Natural killer cell (primary cell): ENCODE results near the gene RPL35A. TPM values are rescaled to one million over a fixed set of nuclear protein-coding genes. Genes with fewer than 3 reads are reported as not detected.
A peak's percentile ranks its signal among the peaks of the same experiment; 100 is the strongest.

Experiments used
- ATAC-seq, 3 donors: fragments of 150-1000 bp in 2 of 3; fragments of 200-7000 bp in 1 of 3; cut with Tn5 transposase; 1 replicate in 1 of 3; 2 replicates in 2 of 3; pipeline ENCODE4 v1.10.0; 2021; ENCODE audit warnings: mild to moderate bottlenecking in 2 of 3, moderate library complexity in 2 of 3
- DNase-seq, 2 donors: peaks; one replicate each; pipeline versions ENCODE4 v3.0.0 to v3.0.0-alpha.2; 2013 to 2021; ENCODE audit warnings: mixed read lengths in 1 of 2
- H3K27ac ChIP-seq: one replicate; pipeline ENCODE4 v1.5.1; 2013; ENCODE audit warnings: mild to moderate bottlenecking, low read length
- H3K27me3 ChIP-seq: one replicate; pipeline ENCODE4 v1.6.1; 2013; ENCODE audit warnings: low read length; ENCODE audit not compliant: control insufficient read depth, insufficient read depth
- H3K36me3 ChIP-seq: one replicate; pipeline ENCODE4 v1.6.1; 2013; ENCODE audit warnings: low read length; ENCODE audit not compliant: control insufficient read depth, insufficient read depth
- H3K4me1 ChIP-seq: one replicate; pipeline ENCODE4 v1.6.1; 2013; ENCODE audit warnings: low read length; ENCODE audit not compliant: control insufficient read depth, insufficient read depth
- H3K4me3 ChIP-seq: one replicate; pipeline ENCODE4 v1.5.1; 2013; ENCODE audit warnings: low read length
- H3K9me3 ChIP-seq: one replicate; pipeline ENCODE4 v1.6.1; 2013; ENCODE audit warnings: low read length; ENCODE audit not compliant: control insufficient read depth, insufficient read depth
- H3K27ac Mint-ChIP-seq, 2 donors: one replicate each; pipeline ENCODE4 v1.8.0; 2022; ENCODE audit warnings: mild to moderate bottlenecking in 2 of 2, mixed read lengths in 2 of 2, moderate library complexity in 1 of 2
- H3K27me3 Mint-ChIP-seq, 2 donors: one replicate each; pipeline ENCODE4 v1.8.0; 2022; ENCODE audit warnings: low read depth in 2 of 2, mixed read lengths in 2 of 2
- H3K36me3 Mint-ChIP-seq: one replicate; pipeline ENCODE4 v1.8.0; 2022; ENCODE audit warnings: mixed read lengths
- H3K4me1 Mint-ChIP-seq, 2 donors: one replicate each; pipeline ENCODE4 v1.8.0; 2022; ENCODE audit warnings: mixed read lengths in 2 of 2
- H3K4me3 Mint-ChIP-seq: one replicate; pipeline ENCODE4 v1.8.0; 2022; ENCODE audit warnings: mild to moderate bottlenecking, moderate library complexity, mixed read lengths
- H3K9me3 Mint-ChIP-seq, 2 donors: one replicate each; pipeline ENCODE4 v1.8.0; 2022; ENCODE audit warnings: mixed read lengths in 2 of 2
- CTCF ChIP-seq: fragments of 200-600 bp; IDR thresholded peaks from one replicate; pipeline ENCODE4 v1.8.0; 2022; ENCODE audit warnings: antibody characterized with exemption
- WGBS: methylation state at CpG from one replicate; pipeline ENCODE4 v1.1.7; 2013; ENCODE audit warnings: missing lambda C conversion rate; ENCODE audit not compliant: insufficient coverage; 5-methylcytosine and 5-hydroxymethylcytosine counted together
- intact Hi-C: fragments of 100-400 bp; cut with micrococcal nuclease; formaldehyde crosslinking; loops from one replicate; pipeline ENCODE4 v1.14.2; 2022
- total RNA-seq, 4 donors: library from RNA; stranded (reverse); fragments of 120-200 nt in 1 of 4; gene quantifications; one replicate each; pipeline versions ENCODE4 v1.2.3 to v1.2.4, GENCODE V29; 2013 to 2022

Gene RPL35A
- total RNA-seq, 3 donors from 2014 or later (not counting 1 experiment from before 2014, with no cell fraction given): 693 to 869 (median 848) TPM

- peak overlapping the region; percentile 64 for H3K4me3 ChIP-seq
- no peaks in the 10 kb centered on the region for H3K9me3 ChIP-seq
- no peaks in the 10 kb centered on the region for H3K27me3 ChIP-seq
- peak overlapping the region; percentile 97 for H3K4me3 Mint-ChIP-seq
- no peaks in the 10 kb centered on the region for H3K9me3 Mint-ChIP-seq
- peak overlapping the region; percentile 98 to 100 for H3K27ac Mint-ChIP-seq
- no peak for TF ChIP-seq CTCF
- WGBS: 26% methylated on average over 14 of the region's 17 CpGs
- H3K27me3 Mint-ChIP-seq: no peaks in the 10 kb centered on the region
- peaks cover 28% of the 10 kb centered on the region for H3K4me1 ChIP-seq
- H3K36me3 Mint-ChIP-seq: peaks cover 10% of the 10 kb centered on the region
- peaks cover 33 to 42% of the 10 kb centered on the region in 2 donors for H3K4me1 Mint-ChIP-seq
- DNase-seq: no peak
- H3K36me3 ChIP-seq: peaks cover 30% of the 10 kb centered on the region
- H3K27ac ChIP-seq: peak overlapping the region; percentile 89
- intact Hi-C loops: no loop called here
- ATAC-seq: no peak
Observed at GRCh38 chr3:197949191-197949777, 706 bp upstream of the RPL35A start.

GRCh38 chr3:197950677-197951061, 679 bp downstream of the RPL35A start:
- H3K4me3 ChIP-seq: peak overlapping the region; percentile 64
- no peaks in the 10 kb centered on the region for H3K27me3 Mint-ChIP-seq

GRCh38 chr3:197951392-197951990, 1.5 kb downstream of the RPL35A start:
- no peaks in the 10 kb centered on the region for H3K27me3 ChIP-seq
- Mint-ChIP-seq H3K36me3 (peaks cover 15% of the 10 kb centered on the region), H3K9me3 (no peaks in the 10 kb centered on the region), H3K4me3 (peak overlapping the region; percentile 97), H3K27ac (peak overlapping the region; percentile 98 to 100), H3K4me1 (peaks cover 33 to 42% of the 10 kb centered on the region in 2 donors), H3K27me3 (no peaks in the 10 kb centered on the region)
- intact Hi-C loops: no loop called here
- H3K27ac ChIP-seq: peak overlapping the region; percentile 89
- WGBS: 79% methylated on average over 19 of the region's 21 CpGs
- peaks cover 28% of the 10 kb centered on the region for H3K4me1 ChIP-seq
- H3K9me3 ChIP-seq: no peaks in the 10 kb centered on the region
- H3K36me3 ChIP-seq: peaks cover 52% of the 10 kb centered on the region
- TF ChIP-seq CTCF: no peak
- ATAC-seq (no peak), DNase-seq (peak in 1 of 2 donors; percentile 21)
- no peak overlapping the region for H3K4me3 ChIP-seq

More at GRCh38 chr3:197950677-197951061, 679 bp downstream of the RPL35A start:
- peak overlapping the region; percentile 97 for H3K4me3 Mint-ChIP-seq
- intact Hi-C loops: loop anchor here (1.0 kb wide), 1 partner anchor 10 kb away; the partner anchor contains the start of gene LMLN
- no peaks in the 10 kb centered on the region for H3K9me3 ChIP-seq
- peaks cover 15% of the 10 kb centered on the region for H3K36me3 Mint-ChIP-seq
- ATAC-seq (no peak), DNase-seq (no peak)
- H3K36me3 ChIP-seq: peaks cover 43% of the 10 kb centered on the region
- peak overlapping the region; percentile 98 to 100 for H3K27ac Mint-ChIP-seq
- H3K27ac ChIP-seq: peak overlapping the region; percentile 89
- no peaks in the 10 kb centered on the region for H3K9me3 Mint-ChIP-seq
- no peaks in the 10 kb centered on the region for H3K27me3 ChIP-seq
- H3K4me1 Mint-ChIP-seq: peaks cover 33 to 42% of the 10 kb centered on the region in 2 donors
- peaks cover 28% of the 10 kb centered on the region for H3K4me1 ChIP-seq
- no peak for TF ChIP-seq CTCF
- WGBS: under 1% methylated on average over 11 of the region's 11 CpGs
